ENCODE measurements around the gene GTF2IRD2. TPM values are rescaled to one million over a fixed set of nuclear protein-coding genes. Genes with fewer than 3 reads are reported as not detected.
"Not testable (repeated sequence)": the region's sequence is repeated elsewhere in the genome, so short reads cannot be mapped to it uniquely, and the experiment has no call there.

The GTF2IRD2 gene
- total and polyA plus RNA-seq, 8 donors = 6.7 to 144 (median 13.7) TPM

- H3K9me3 ChIP-seq; H3K4me3 ChIP-seq; intact Hi-C loops (cut with DNase I; ENCODE audit: low total_unique reads); H3K4me1 ChIP-seq; H3K27me3 ChIP-seq; H3K27ac ChIP-seq; DNase-seq; H3K36me3 ChIP-seq: not testable (repeated sequence)
- 44 to 57% (median 54%) methylated on average over 8 of the region's 8 CpGs for WGBS, 5 donors
Measured at GRCh38 chr7:74865777-74866176, 14.4 kb upstream of the GTF2IRD2 start.

- H3K27ac ChIP-seq; intact Hi-C loops (cut with DNase I; ENCODE audit: low total_unique reads); H3K4me1 ChIP-seq; H3K4me3 ChIP-seq; H3K36me3 ChIP-seq; DNase-seq; H3K27me3 ChIP-seq; H3K9me3 ChIP-seq: not testable (repeated sequence)
- no CpG with 5 or more reads among the region's 12 CpGs for WGBS, 5 donors
Measured at GRCh38 chr7:74849853-74850252, 1.6 kb downstream of the GTF2IRD2 start.

- H3K4me3 ChIP-seq; H3K4me1 ChIP-seq; DNase-seq; H3K9me3 ChIP-seq; H3K36me3 ChIP-seq; H3K27ac ChIP-seq; H3K27me3 ChIP-seq; intact Hi-C loops (cut with DNase I; ENCODE audit: low total_unique reads): not testable (repeated sequence)
- 61 to 100% (median 71%) methylated on average over 1 to 3 of the region's 4 CpGs; no CpG with 5 or more reads in 2 of the 5 donors for WGBS, 5 donors
Measured at GRCh38 chr7:74830411-74830810, 21.0 kb downstream of the GTF2IRD2 start.

GRCh38 chr7:74829959-74830358, 21.4 kb downstream of the GTF2IRD2 start:
- H3K4me1 ChIP-seq; H3K4me3 ChIP-seq; H3K27ac ChIP-seq; H3K9me3 ChIP-seq; intact Hi-C loops (cut with DNase I; ENCODE audit: low total_unique reads); H3K27me3 ChIP-seq; DNase-seq; H3K36me3 ChIP-seq: not testable (repeated sequence)
- 25 to 59% (median 40%) methylated on average over 1 to 4 of the region's 4 CpGs for WGBS, 5 donors

DNA sequence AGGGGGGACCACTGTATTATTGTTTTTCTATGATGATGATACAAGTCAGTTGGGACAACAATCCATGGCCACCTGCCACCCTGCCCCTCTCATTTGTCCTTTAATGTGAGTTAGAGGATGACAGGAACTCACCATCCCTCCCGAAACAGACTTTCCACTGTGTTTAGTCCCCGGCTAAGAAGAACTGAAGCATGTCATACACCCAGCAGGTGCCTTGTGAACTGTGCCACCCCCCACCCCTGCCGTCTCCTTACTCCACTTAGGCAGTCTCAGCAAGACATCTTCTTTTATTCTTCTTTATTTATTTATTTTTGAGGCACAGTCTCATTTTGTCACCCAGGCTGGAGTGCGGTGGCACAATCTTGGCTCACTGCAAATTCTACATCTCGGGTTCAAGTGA, 30.1 kb downstream of the GTF2IRD2 start:
- H3K4me1 ChIP-seq; DNase-seq; H3K9me3 ChIP-seq; intact Hi-C loops (cut with DNase I; ENCODE audit: low total_unique reads); H3K27me3 ChIP-seq; H3K36me3 ChIP-seq; H3K27ac ChIP-seq; H3K4me3 ChIP-seq: not testable (repeated sequence)
- no CpG with 5 or more reads among the region's 5 CpGs for WGBS, 5 donors

- H3K4me3 ChIP-seq; intact Hi-C loops (cut with DNase I; ENCODE audit: low total_unique reads); H3K27me3 ChIP-seq; H3K36me3 ChIP-seq; H3K27ac ChIP-seq; H3K9me3 ChIP-seq; DNase-seq; H3K4me1 ChIP-seq: not testable (repeated sequence)
- WGBS, 5 donors = no CpG with 5 or more reads among the region's 23 CpGs
Measured at GRCh38 chr7:74820146-74820805, 31.1 kb downstream of the GTF2IRD2 start.

GRCh38 chr7:74815882-74816281, 35.5 kb downstream of the GTF2IRD2 start:
- H3K9me3 ChIP-seq = not testable (repeated sequence)
- WGBS, 5 donors = no CpG with 5 or more reads among the region's 3 CpGs

GRCh38 chr7:74798644-74799043, 52.8 kb downstream of the GTF2IRD2 start:
- intact Hi-C loops (cut with DNase I; ENCODE audit: low total_unique reads); H3K9me3 ChIP-seq; H3K27me3 ChIP-seq; DNase-seq; H3K27ac ChIP-seq; H3K4me1 ChIP-seq; H3K4me3 ChIP-seq; H3K36me3 ChIP-seq: not testable (repeated sequence)
- WGBS, 5 donors = 69 to 80% (median 75%) methylated on average over 1 of the region's 4 CpGs

More at GRCh38 chr7:74815882-74816281, 35.5 kb downstream of the GTF2IRD2 start:
- H3K27ac ChIP-seq; H3K36me3 ChIP-seq; intact Hi-C loops (cut with DNase I; ENCODE audit: low total_unique reads); DNase-seq; H3K4me1 ChIP-seq; H3K27me3 ChIP-seq; H3K4me3 ChIP-seq: not testable (repeated sequence)

- H3K36me3 ChIP-seq; H3K27ac ChIP-seq; H3K4me1 ChIP-seq; H3K27me3 ChIP-seq; DNase-seq; intact Hi-C loops (cut with DNase I; ENCODE audit: low total_unique reads); H3K9me3 ChIP-seq; H3K4me3 ChIP-seq: not testable (repeated sequence)
- WGBS, 5 donors = 92 to 94% (median 92%) methylated on average over 9 to 11 of the region's 27 CpGs; no CpG with 5 or more reads in 2 of the 5 donors
Measured at GRCh38 chr7:74797848-74798622, 53.4 kb downstream of the GTF2IRD2 start.

- H3K4me1 ChIP-seq; H3K4me3 ChIP-seq; H3K9me3 ChIP-seq; H3K27ac ChIP-seq; DNase-seq; H3K36me3 ChIP-seq; intact Hi-C loops (cut with DNase I; ENCODE audit: low total_unique reads); H3K27me3 ChIP-seq: not testable (repeated sequence)
- whole genome bisulfite sequencing, 5 donors = 3 to 11% (median 4%) methylated on average over 3 of the region's 24 CpGs; no CpG with 5 or more reads in 2 of the 5 donors
Measured at GRCh38 chr7:74789200-74789736, 62.1 kb downstream of the GTF2IRD2 start.
